Upper lobe of left lung (tissue), 6 donors: ENCODE measurements around the gene MYO1E. TPM values are rescaled to one million over a fixed set of nuclear protein-coding genes. Genes with fewer than 3 reads are reported as not detected.

Source experiments
- ATAC-seq, 2 donors: fragments of 200-7000 bp; cut with Tn5 transposase; one replicate each; pipeline ENCODE4 v1.9.1; 2022; ENCODE audit warnings: mild to moderate bottlenecking in 2 of 2, moderate library complexity in 2 of 2; ENCODE audit not compliant: low FRiP score in 2 of 2
- DNase-seq, 2 donors: peaks; one replicate each; pipeline ENCODE4 v3.0.0-alpha.2; 2019 to 2020
- H3K27ac ChIP-seq, 4 donors: fragments of 200-600 bp; sonication (generic); one replicate each; pipeline ENCODE4 v1.5.1; 2016 to 2019
- H3K27me3 ChIP-seq, 4 donors: fragments of 200-600 bp; sonication (generic); one replicate each; pipeline ENCODE4 v1.5.1; 2017 to 2019
- H3K36me3 ChIP-seq, 4 donors: fragments of 200-600 bp; sonication (generic); one replicate each; pipeline ENCODE4 v1.5.1; 2016 to 2019
- H3K4me1 ChIP-seq, 4 donors: fragments of 200-600 bp; sonication (generic); one replicate each; pipeline ENCODE4 v1.5.1; 2018 to 2019
- H3K4me3 ChIP-seq, 4 donors: fragments of 200-600 bp; sonication (generic); one replicate each; pipeline ENCODE4 v1.5.1; 2017 to 2019; ENCODE audit warnings: mild to moderate bottlenecking in 2 of 4, moderate library complexity in 1 of 4
- H3K9me3 ChIP-seq, 4 donors: fragments of 200-600 bp; sonication (generic); one replicate each; pipeline ENCODE4 v1.5.1; 2018 to 2019
- CTCF ChIP-seq, 6 experiments: fragments of 450-650 bp in 4 of 6; fragments of 200-600 bp in 2 of 6; sonication (generic) in 2 of 6; IDR thresholded peaks; one replicate each; pipeline ENCODE4 v1.5.1; 2016 to 2019; ENCODE audit warnings: antibody characterized with exemption in 6 of 6
- EP300 ChIP-seq, 4 donors: sonication (generic); formaldehyde crosslinking; IDR thresholded peaks; one replicate each; pipeline ENCODE4 v1.5.1; 2017; ENCODE audit warnings: antibody characterized with exemption in 4 of 4, control low read depth in 2 of 4
- POLR2A ChIP-seq, 4 donors: fragments of 450-650 bp; IDR thresholded peaks; one replicate each; pipeline ENCODE4 v1.5.1; 2016 to 2017; ENCODE audit warnings: antibody characterized with exemption in 4 of 4, mild to moderate bottlenecking in 2 of 4
- POLR2AphosphoS5 ChIP-seq, 2 donors: sonication (generic); formaldehyde crosslinking; IDR thresholded peaks; one replicate each; pipeline ENCODE4 v1.5.1; 2017; ENCODE audit warnings: antibody characterized with exemption in 2 of 2
- WGBS, 2 donors: methylation state at CpG; one replicate each; pipeline ENCODE4 v1.1.5; 2017 to 2018; 5-methylcytosine and 5-hydroxymethylcytosine counted together
- total RNA-seq, 6 donors: library from RNA; depleted of rRNA in 4 of 6; stranded (reverse); fragments of >200 nt in 4 of 6; gene quantifications; one replicate each; pipeline versions ENCODE4 v1.1.0 to v1.2.1, GENCODE V29; 2016 to 2021
- donor health status: DM: no; HTN: no; CAD: no; lungs with moderate emphysema.
- donor health status: DM: no; HTN: yes; CAD: no; lungs with severe emphysema.

MYO1E gene
- total RNA-seq, 6 donors from 2014 or later: 39.7 to 161 (median 71.9) TPM

- Histone ChIP-seq H3K27me3 (no peaks in the 10 kb centered on the region), H3K27ac (no peak overlapping the region), H3K36me3 (no peaks in the 10 kb centered on the region), H3K4me3 (no peak overlapping the region), H3K9me3 (no peaks in the 10 kb centered on the region), H3K4me1 (peaks cover 9 to 16% (median 10%) of the 10 kb centered on the region in 4 donors)
- TF ChIP-seq POLR2AphosphoS5 (IDR thresholded peaks at IDR 0.05) (no peak), EP300 (IDR thresholded peaks at IDR 0.05) (no peak), CTCF (IDR thresholded peaks at IDR 0.05) (no peak), POLR2A (IDR thresholded peaks at IDR 0.05) (no peak)
- WGBS, 2 donors: 80 to 89% methylated on average over 6 of the region's 6 CpGs
- DNase-seq (no peak), ATAC-seq (peak in 1 of 2 donors; percentile 31)
Observed at GRCh38 chr15:59326856-59327255, 45.8 kb downstream of the MYO1E start.

- 64 to 83% methylated on average over 2 of the region's 2 CpGs for WGBS, 2 donors
- Histone ChIP-seq H3K9me3 (no peaks in the 10 kb centered on the region), H3K27ac (no peak overlapping the region), H3K4me3 (peak overlapping the region in 1 of 4 donors; percentile 9), H3K27me3 (no peaks in the 10 kb centered on the region), H3K36me3 (no peaks in the 10 kb centered on the region), H3K4me1 (peaks cover 0 to 3% (median 0%) of the 10 kb centered on the region in 4 donors)
- ATAC-seq: peak in 1 of 2 donors; percentile 57
- peak in 1 of 2 donors; percentile 57 for DNase-seq
- TF ChIP-seq POLR2AphosphoS5 (IDR thresholded peaks at IDR 0.05) (no peak), EP300 (IDR thresholded peaks at IDR 0.05) (peak in 1 of 4 donors; percentile 21)
Observed at GRCh38 chr15:59322056-59322759, 50.5 kb downstream of the MYO1E start.

GRCh38 chr15:59321000-59321689 lies 51.5 kb downstream of the MYO1E start:
- no peak for TF ChIP-seq POLR2AphosphoS5 (IDR thresholded peaks at IDR 0.05)

GRCh38 chr15:59317211-59317610 lies 55.5 kb downstream of the MYO1E start:
- Histone ChIP-seq H3K9me3 (no peaks in the 10 kb centered on the region), H3K4me3 (no peak overlapping the region), H3K27me3 (no peaks in the 10 kb centered on the region), H3K4me1 (peaks cover 15 to 35% (median 22%) of the 10 kb centered on the region in 4 donors), H3K36me3 (no peaks in the 10 kb centered on the region), H3K27ac (no peak overlapping the region)
- ATAC-seq: no peak
- no peak for DNase-seq
- 93 to 94% methylated on average over 1 of the region's 1 CpG for WGBS, 2 donors
- no peak for TF ChIP-seq EP300 (IDR thresholded peaks at IDR 0.05)
- no peak for TF ChIP-seq POLR2AphosphoS5 (IDR thresholded peaks at IDR 0.05)
- TF ChIP-seq CTCF (IDR thresholded peaks at IDR 0.05): no peak
- TF ChIP-seq POLR2A (IDR thresholded peaks at IDR 0.05): no peak

More at GRCh38 chr15:59321000-59321689, 51.5 kb downstream of the MYO1E start:
- no peak overlapping the region for H3K4me3 ChIP-seq
- no peaks in the 10 kb centered on the region for H3K9me3 ChIP-seq
- ATAC-seq: no peak
- 94 to 95% methylated on average over 4 of the region's 4 CpGs for WGBS, 2 donors
- H3K27ac ChIP-seq: no peak overlapping the region
- DNase-seq: no peak
- no peaks in the 10 kb centered on the region for H3K27me3 ChIP-seq
- H3K4me1 ChIP-seq: peaks cover 0 to 13% (median 2%) of the 10 kb centered on the region in 4 donors
- no peaks in the 10 kb centered on the region for H3K36me3 ChIP-seq

- Histone ChIP-seq H3K36me3 (no peaks in the 10 kb centered on the region), H3K27me3 (no peaks in the 10 kb centered on the region), H3K27ac (no peak overlapping the region), H3K4me3 (no peak overlapping the region), H3K9me3 (no peaks in the 10 kb centered on the region), H3K4me1 (peaks cover 15 to 32% (median 22%) of the 10 kb centered on the region in 4 donors)
- TF ChIP-seq CTCF (IDR thresholded peaks at IDR 0.05) (no peak), POLR2A (IDR thresholded peaks at IDR 0.05) (no peak), EP300 (IDR thresholded peaks at IDR 0.05) (peak in 1 of 4 donors; percentile 46)
- WGBS, 2 donors: 47 to 54% methylated on average over 6 of the region's 6 CpGs
- ATAC-seq (peak in 1 of 2 donors; percentile 62), DNase-seq (peak in 1 of 2 donors; percentile 39)
Observed at GRCh38 chr15:59315914-59316451, 56.7 kb downstream of the MYO1E start.
